H1 (cell line): Measurements from ENCODE around the gene MPZL3. TPM values are rescaled to one million over a fixed set of nuclear protein-coding genes. Genes with fewer than 3 reads are reported as not detected.

Source experiments
- CHD2 ChIP-seq: IDR thresholded peaks from 2 replicates; pipeline ENCODE4 v1.6.1; 2012; ENCODE audit warnings: low read length, improper control_type of control experiment
- CTBP2 ChIP-seq: IDR thresholded peaks from 2 replicates; pipeline ENCODE4 v1.7.0; 2011; ENCODE audit warnings: borderline replicate concordance, mild to moderate bottlenecking, moderate library complexity, mixed read lengths, low read length; ENCODE audit not compliant: insufficient read depth, insufficient read length
- EGR1 ChIP-seq: IDR thresholded peaks from 2 replicates; pipeline ENCODE4 v1.6.1; 2011; ENCODE audit warnings: low read depth, low read length, borderline replicate concordance
- PHF8 ChIP-seq: fragments of 200-600 bp; sonication (generic); conservative IDR thresholded peaks from 2 replicates; pipeline ENCODE4 v1.7.1; 2012; ENCODE audit warnings: low read depth, mild to moderate bottlenecking, inconsistent platforms, low read length, moderate library complexity
- SIX5 ChIP-seq: IDR thresholded peaks from 2 replicates; pipeline ENCODE4 v1.6.1; 2011; ENCODE audit warnings: mild to moderate bottlenecking, low read depth, low read length
- TAF1 ChIP-seq: IDR thresholded peaks from 2 replicates; pipeline ENCODE4 v1.6.1; 2011; ENCODE audit warnings: mild to moderate bottlenecking, low read depth, low read length
- polyA plus RNA-seq, 7 experiments: library from polyadenylated mRNA; depleted of rRNA in 3 of 7; stranded (reverse) in 5 of 7; unstranded in 2 of 7; fragments of >200 nt in 5 of 7; fragments of 200-250 nt in 2 of 7; gene quantifications; 1 replicate in 5 of 7; 2 replicates in 1 of 7; 4 replicates in 1 of 7; pipeline versions ENCODE4 v1.2.1 to v1.2.3, GENCODE V29; 2011 to 2013; ENCODE audit warnings: missing spikeins in 2 of 7, mixed read lengths in 2 of 7
- total RNA-seq: library from RNA; stranded (reverse); fragmentation: NEBNext Ultra II Directional; extraction: Animal tissue kit (Norgen Biotek cat#: 25700); gene quantifications from 2 replicates; pipeline ENCODE4 v1.2.1, GENCODE V29; 2021

The MPZL3 gene
- total and polyA plus RNA-seq, 2 of the 8 experiments (the other 6 are each of a cell fraction or from before 2014, with no cell fraction given) = 1.1 to 3.9 TPM

DNA sequence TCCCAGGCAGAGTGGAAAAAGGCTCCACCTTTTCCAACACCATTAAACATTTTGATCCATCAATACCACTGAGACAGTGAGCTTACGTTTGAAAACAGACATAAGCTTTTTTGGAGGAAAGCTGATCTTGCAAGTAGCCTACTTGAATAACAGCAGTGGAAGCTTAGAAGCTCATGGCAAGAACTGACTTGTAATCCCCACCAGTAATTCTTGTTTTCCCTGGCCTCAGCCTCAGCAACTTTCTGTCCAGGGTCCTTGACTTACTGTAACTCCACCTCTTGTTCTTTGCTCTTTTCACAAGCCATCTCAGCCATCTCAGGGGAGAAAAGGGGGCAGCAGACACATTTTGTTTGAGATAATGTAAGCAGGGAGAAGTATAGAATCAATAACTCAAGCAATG, 24.3 kb upstream of the MPZL3 start (continued):
- no peak for TF ChIP-seq CTBP2
- no peak for TF ChIP-seq EGR1
- TF ChIP-seq TAF1 = no peak
- no peak for TF ChIP-seq SIX5
- no peak for TF ChIP-seq PHF8
- TF ChIP-seq CHD2 = no peak
